T-helper 1 cell treated with Interleukin-12 subunit alpha and Interleukin-12 subunit beta and Interleukin-4 antibody, amounts not matched to agents 30 ng/mL and 1 ng/mL, for 36 hours (primary cell): ENCODE results near the gene EWSR1. TPM values are rescaled to one million over a fixed set of nuclear protein-coding genes. Genes with fewer than 3 reads are reported as not detected.
"Not testable (repeated sequence)": the region's sequence is repeated elsewhere in the genome, so short reads cannot be mapped to it uniquely, and the experiment has no call there.

Experiments
- intact Hi-C: fragments of 100-400 bp; cut with micrococcal nuclease; formaldehyde crosslinking; loops from one replicate; pipeline ENCODE4 v1.15.1; 2024
- total RNA-seq: library from RNA; stranded (reverse); gene quantifications from 2 replicates; pipeline ENCODE4 v1.2.3, GENCODE V29; 2022

Gene EWSR1
- total RNA-seq, 1 donor from 2014 or later, result 397 TPM

GRCh38 chr22:29245626-29246385 is 22.3 kb upstream of the EWSR1 start:
- intact Hi-C loops, result loop anchor here (1.0 to 2.0 kb wide), 5 partner anchors 43 to 646 kb away; no protein-coding TSS in a partner anchor

DNA sequence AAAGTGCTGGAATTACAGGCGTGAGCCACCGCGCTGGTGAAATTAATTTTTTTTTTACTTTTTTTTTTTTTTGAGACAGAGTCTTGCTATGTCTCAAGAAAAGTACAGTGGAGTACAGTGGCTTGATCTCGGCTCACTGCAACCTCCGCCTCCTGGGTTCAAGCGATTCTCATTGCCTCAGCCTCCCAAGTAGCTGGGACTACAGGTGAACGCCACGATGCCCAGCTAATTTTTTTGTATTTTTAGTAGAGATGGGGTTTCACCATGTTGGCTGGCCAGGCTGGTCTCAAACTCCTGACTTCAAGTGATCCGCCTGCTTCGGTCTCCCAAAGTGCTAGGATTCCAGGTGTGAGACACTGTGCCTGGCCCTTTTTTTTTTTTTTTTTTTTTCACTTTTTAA is 20.2 kb upstream of the EWSR1 start:
- intact Hi-C loops, result not testable (repeated sequence)

GRCh38 chr22:29251265-29251664 is 16.8 kb upstream of the EWSR1 start:
- intact Hi-C loops, result no loop called here

DNA sequence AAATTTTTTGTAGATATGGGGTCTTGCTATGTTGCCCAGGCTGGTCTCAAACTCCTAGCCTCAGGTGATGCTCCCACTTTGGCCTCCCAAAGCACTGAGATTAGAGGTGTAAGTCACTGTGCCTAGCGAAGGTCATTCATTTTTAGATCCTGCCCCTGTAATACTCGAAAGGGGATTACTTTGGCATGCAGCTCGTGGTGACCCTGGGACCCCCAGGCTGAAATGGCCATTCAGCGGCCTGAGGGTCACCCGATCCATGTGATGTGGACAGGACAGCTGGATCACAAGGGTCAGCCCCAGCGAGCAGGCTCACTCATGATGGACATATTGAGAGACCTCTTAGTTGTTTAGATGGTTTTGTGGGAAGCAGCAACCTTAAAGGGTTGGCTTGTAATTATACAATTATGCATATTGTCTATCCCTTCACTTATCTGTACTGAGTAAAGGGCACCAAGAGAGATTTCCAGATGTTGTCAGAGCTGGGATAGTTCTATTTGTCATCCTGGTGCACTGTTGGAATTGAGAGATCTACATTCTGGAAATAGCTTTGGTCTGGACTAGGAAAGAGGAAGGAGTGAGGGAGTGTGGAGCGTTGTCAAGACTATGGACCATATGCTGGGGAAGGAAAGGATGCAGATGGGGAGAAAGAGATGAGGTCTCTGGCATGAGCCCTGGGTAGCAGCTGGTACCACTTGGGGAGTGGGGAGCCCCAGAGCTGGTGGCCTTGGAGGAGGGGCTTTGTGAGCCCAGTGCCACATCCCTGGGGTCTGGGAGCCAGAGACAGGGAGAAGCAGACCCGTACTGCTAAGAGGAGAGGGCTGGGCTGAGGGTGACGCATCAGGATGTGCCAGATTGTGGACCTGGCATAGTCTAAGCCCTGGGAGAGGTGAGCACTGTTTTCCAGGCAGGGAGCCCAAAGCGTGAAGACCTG is 15.8 kb upstream of the EWSR1 start:
- intact Hi-C loops, result no loop called here

GRCh38 chr22:29253561-29254285 is 14.3 kb upstream of the EWSR1 start:
- intact Hi-C loops, result no loop called here

- intact Hi-C loops, result no loop called here
Measured at GRCh38 chr22:29254286-29254660, 13.8 kb upstream of the EWSR1 start.

DNA sequence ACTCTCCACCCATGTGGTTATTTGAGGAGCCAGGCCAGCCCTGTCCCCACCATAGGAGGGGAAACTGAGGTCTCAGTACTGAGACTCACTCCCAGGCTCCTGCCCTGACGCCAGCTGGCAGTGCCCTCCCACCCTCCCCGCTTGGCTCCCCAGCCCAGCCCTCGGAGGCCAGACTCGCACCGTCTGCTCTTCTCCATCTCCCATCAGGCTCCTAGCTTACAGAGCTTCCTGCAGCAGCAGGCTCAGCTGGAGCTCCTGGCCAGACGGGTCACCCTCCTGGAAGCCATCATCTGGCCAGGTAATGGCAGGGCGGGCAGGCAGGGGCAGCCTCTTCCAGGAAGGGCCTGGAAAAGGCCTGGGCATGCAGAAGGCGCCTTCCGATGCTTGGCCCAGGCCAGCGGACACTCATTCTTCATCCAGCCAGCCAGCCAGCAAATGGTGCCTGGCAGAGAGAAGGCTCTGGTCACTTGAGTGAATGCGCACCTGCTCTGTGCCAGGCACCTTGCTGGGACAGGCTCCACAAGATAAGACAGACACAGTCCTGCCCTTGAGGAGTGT is 12.9 kb upstream of the EWSR1 start:
- intact Hi-C loops, result no loop called here

- intact Hi-C loops, result no loop called here
Measured at GRCh38 chr22:29256606-29257325, 11.3 kb upstream of the EWSR1 start.

DNA sequence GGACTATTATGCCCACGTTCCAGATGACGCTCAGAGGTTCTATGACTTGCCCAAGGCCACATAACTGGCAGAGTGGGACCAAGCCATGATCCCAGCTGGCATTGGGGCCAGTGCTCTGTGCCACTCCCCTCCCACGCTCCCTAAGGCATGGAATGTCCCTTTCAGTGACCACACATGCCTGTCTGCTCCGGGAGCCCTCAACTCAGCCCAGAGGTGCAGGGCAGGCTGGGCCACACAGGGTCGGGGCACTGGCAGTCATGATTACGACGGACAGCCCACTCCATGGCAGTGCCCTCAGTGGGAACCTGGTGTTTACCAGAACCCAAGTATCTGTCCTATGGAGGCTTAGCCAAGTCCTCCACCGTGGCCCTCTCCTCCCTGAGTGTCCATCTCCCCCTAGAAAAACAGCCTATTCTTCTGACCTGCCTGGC is 10.3 kb upstream of the EWSR1 start:
- intact Hi-C loops, result no loop called here

DNA sequence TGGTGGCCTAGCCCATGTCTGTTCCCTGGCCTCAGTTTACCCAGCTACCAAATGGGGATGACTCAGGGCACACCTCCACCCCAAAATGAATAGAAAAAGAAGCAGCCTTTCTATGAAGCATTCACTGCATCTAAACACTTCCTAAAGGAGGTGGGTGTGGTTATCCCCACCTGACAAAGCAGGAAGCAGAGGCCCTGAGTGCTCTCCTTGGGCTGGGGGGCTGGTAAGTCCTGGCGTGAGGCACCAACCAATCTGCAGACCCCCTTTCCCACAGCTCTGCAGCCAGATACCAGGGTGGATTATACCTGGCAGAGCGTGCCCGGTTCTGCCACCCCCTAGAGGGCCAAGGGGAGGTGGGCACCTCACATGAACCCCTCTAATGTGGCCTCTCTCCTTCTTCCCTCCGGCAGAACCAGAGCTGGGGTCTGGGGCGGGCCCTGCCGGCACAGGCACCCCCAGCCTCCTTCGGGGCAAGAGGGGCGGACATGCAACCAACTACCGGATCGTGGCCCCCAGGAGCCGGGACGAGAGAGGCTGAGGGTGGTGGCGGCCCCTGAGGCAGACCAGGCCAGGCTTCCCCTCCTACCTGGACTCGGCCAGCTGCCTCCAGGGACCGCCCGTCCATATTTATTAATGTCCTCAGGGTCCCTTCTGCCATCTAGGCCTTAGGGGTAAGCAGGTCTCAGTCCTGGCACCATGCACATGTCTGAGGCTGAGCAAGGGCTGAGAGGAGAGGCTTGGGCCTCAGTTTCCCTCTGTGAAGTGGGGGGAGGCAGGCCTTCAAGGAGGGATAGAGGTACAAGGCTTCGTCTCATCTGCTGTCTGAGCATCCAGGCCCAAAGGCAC is 9.4 kb upstream of the EWSR1 start:
- intact Hi-C loops, result no loop called here

DNA sequence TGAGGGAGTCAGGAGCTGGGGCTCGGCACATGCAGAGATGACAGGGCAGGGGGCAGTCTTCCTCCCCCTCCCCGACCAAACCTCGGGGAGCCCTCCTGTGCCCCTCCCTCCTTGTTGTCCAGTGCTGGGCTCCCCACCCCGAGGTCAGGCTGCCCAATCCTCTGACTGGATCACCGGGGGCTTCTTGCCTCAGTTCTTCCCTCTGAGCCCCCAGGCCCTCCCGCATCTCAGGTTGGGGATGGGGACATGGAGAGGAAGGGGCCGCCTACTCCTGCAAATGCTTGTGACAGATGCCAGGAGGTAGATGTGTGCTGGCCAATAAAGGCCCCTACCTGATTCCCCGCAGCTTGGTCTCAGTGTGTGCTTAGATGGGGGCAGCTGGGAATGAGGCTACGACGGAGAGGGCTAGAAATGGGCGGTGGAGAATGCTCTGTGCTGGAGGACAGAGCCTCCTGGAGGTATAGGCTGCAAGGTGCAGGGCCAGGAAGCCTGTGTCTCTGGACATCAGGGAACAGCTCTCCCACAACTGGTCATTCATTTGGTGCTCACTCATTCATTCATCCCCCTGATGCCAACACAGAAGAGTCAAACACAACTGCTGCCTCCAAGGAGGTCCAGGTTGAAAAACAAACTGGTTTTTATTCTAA is 8.7 kb upstream of the EWSR1 start:
- intact Hi-C loops, result no loop called here

- intact Hi-C loops, result no loop called here
Measured at GRCh38 chr22:29260031-29260560, 8.0 kb upstream of the EWSR1 start.

DNA sequence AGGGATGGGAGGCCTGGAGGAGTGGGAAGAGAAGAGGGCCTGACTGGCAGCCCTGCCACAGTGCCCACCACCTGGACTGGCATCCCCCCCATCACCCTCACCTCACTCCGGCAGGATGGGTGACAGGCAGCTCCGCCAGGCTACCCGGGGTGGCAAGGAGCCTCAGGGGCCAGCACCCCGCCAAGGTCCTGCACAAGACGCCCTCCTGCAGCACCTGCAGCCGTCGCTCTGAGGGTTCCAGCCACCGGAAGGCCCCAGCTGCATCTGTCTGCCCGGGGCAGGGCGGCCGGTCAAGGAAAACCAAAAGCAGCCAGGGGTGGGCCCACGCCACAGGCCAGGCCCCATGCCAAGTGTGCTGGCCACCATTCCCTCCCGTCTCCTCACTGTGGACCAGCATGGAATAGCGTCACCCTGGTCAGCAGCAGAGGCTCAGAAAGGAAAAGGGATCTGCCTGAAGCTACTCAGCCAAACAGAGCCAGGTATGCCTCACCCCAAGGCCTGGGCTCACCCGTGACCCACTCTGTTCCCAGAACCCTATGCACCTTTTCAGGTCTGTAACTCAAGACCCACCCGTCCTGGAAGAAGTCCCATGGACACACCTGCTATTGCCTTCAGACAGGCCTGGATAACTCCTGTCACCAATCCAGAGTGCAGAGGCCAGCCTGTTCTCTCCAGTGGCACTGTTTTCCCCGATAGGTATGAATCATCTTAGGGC is 7.3 kb upstream of the EWSR1 start:
- intact Hi-C loops, result no loop called here

DNA sequence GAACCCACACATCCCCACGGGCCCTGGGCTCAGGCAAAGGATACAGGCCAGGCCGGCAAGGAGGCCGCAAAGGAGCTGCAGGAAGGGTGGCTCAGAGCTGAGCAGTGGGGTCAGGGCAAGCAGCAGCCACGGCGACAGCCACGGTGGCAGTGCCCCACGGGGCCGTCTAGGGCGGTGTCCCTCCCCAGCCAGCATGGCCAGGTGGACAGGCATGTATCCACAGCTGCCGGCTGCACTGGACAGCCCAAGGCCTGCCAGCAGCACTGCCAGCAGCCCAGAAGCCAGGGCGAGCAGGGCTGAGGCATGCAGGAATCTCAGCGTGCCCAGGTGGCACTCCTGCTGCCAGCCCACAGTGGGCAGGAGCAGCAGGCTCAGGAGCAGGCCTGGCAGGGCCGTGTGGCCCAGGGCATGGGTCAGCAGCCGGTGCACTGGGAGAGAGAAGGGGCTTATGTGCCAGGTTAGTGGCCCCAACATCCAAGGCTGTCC is 4.2 kb upstream of the EWSR1 start:
- intact Hi-C loops, result no loop called here

DNA sequence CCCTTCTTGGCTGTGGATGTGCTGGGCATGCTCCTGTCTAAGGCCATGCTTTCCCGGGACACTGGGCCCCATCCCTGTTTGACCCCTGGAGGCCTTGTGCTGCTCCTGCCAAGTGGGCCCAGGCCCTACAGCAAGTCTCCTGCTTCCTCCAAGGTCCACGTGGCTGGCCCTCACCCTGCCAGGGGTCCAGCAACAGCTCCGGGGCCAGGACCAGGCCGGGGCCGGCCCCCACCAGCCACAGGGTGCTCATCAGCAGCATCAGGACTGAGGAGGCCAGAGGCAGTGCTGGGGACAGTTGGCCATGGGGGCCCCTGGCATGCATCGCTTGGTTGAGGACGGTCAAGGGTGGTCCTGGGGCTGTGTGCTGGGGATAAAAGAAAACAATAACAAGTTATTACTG is 2.8 kb upstream of the EWSR1 start:
- intact Hi-C loops, result loop anchor here (5.0 kb wide), 2 partner anchors 453 to 523 kb away; partner anchors contain the start of genes CHEK2 and HSCB

GRCh38 chr22:29265929-29266328 is 2.1 kb upstream of the EWSR1 start:
- intact Hi-C loops, result loop anchor here (1.0 to 5.0 kb wide), 3 partner anchors 454 to 524 kb away; partner anchors contain the start of genes CHEK2 and HSCB

DNA sequence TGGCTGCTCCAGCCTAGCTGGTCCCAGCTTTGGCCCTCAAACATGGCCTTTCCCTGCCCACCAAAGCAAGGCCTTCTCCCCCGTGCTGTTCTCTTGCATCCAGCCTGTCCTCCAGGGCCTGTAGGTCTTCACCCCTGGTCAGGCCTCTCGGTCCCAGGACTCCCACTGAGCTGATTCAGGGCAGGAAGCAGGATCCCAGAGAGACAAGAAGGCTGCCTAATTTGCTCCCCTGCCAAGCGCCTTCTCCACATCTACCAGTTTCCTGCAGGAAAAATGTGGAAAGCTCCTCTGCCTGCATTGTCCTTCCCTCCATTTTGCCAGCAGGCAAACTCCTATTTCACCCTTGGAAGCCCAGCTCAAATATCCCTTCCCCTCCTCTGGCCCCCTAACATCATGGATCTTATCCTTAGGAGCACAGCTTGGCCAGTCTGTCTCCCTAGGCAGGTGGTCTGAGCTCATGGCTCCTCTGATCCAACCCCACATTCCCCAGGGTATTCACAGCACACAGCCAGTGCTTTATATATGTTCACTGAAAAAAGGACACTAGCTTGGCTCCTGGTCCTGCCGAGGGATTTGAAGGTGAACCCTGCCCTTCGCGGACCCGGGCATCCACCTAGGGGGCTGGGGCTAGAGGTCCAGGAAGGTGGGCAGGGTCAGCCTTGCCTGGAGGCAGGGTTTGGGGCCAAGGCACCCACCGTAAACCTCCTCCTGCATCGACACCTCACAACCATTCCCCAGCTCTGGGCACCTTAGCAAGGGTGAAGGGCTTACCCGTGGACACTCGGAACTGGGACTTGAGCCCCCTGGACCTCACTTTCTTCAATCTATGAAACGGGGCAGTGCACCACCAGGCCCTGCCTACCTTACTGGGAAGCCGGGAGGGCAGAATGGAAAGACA is 1.3 kb upstream of the EWSR1 start:
- intact Hi-C loops, result loop anchor here (1.0 to 5.0 kb wide), 4 partner anchors 286 to 525 kb away; partner anchors contain the start of genes CHEK2, HSCB and THOC5
